HUES48 (cell line): Measurements from ENCODE around the gene CDIP1.

Source experiments
- H3K27ac ChIP-seq: one replicate; pipeline ENCODE4 v1.7.0; 2013; ENCODE audit warnings: low read depth, low read length, inconsistent platforms
- H3K27me3 ChIP-seq: 2 replicates; pipeline ENCODE4 v1.6.1; 2013; ENCODE audit warnings: mild to moderate bottlenecking, low read length; ENCODE audit not compliant: control insufficient read depth, insufficient read depth
- H3K36me3 ChIP-seq: 2 replicates; pipeline ENCODE4 v1.6.1; 2013; ENCODE audit warnings: low read length; ENCODE audit not compliant: control insufficient read depth, insufficient read depth
- H3K4me1 ChIP-seq: 2 replicates; pipeline ENCODE4 v1.6.1; 2013; ENCODE audit warnings: mild to moderate bottlenecking, low read length; ENCODE audit not compliant: control insufficient read depth, insufficient read depth
- H3K4me3 ChIP-seq: 2 replicates; pipeline ENCODE4 v1.5.1; 2013; ENCODE audit warnings: mild to moderate bottlenecking, low read depth, low read length
- H3K9ac ChIP-seq: 2 replicates; pipeline ENCODE4 v1.6.1; 2013; ENCODE audit warnings: mild to moderate bottlenecking, low read depth, low read length, moderate library complexity
- H3K9me3 ChIP-seq: 2 replicates; pipeline ENCODE4 v1.6.1; 2013; ENCODE audit warnings: low read length; ENCODE audit not compliant: control insufficient read depth, insufficient read depth

The CDIP1 gene

GRCh38 chr16:4570086-4570485 is 31.5 kb upstream of the CDIP1 start:
- no peaks in the 10 kb centered on the region for H3K27me3 ChIP-seq
- H3K9me3 ChIP-seq = no peaks in the 10 kb centered on the region
- H3K9ac ChIP-seq = peak overlapping the region; percentile 45
- H3K4me1 ChIP-seq = peaks cover 25% of the 10 kb centered on the region
- H3K4me3 ChIP-seq = peak overlapping the region; percentile 9; the same call in 1 of the 2 replicates
- H3K36me3 ChIP-seq = no peaks in the 10 kb centered on the region
- peak overlapping the region; percentile 72 for H3K27ac ChIP-seq

- H3K27ac ChIP-seq = no peak overlapping the region
- H3K4me1 ChIP-seq = peaks cover 21% of the 10 kb centered on the region
- H3K9me3 ChIP-seq = no peaks in the 10 kb centered on the region
- H3K36me3 ChIP-seq = no peaks in the 10 kb centered on the region
- no peak overlapping the region for H3K9ac ChIP-seq
- H3K4me3 ChIP-seq = no peak overlapping the region
- H3K27me3 ChIP-seq = no peaks in the 10 kb centered on the region
Observed at GRCh38 chr16:4566144-4566543, 27.6 kb upstream of the CDIP1 start.

GRCh38 chr16:4564661-4565267 is 26.2 kb upstream of the CDIP1 start:
- H3K4me1 ChIP-seq = peaks cover 9% of the 10 kb centered on the region; the same call in 1 of the 2 replicates
- no peak overlapping the region for H3K27ac ChIP-seq
- no peaks in the 10 kb centered on the region for H3K9me3 ChIP-seq
- H3K4me3 ChIP-seq = no peak overlapping the region
- H3K9ac ChIP-seq = no peak overlapping the region
- H3K27me3 ChIP-seq = no peaks in the 10 kb centered on the region
- no peaks in the 10 kb centered on the region for H3K36me3 ChIP-seq

GRCh38 chr16:4561596-4561995 is 23.0 kb upstream of the CDIP1 start:
- H3K36me3 ChIP-seq = no peaks in the 10 kb centered on the region
- H3K4me3 ChIP-seq = no peak overlapping the region
- no peak overlapping the region for H3K27ac ChIP-seq
- H3K9me3 ChIP-seq = no peaks in the 10 kb centered on the region
- H3K9ac ChIP-seq = no peak overlapping the region
- no peaks in the 10 kb centered on the region for H3K27me3 ChIP-seq
- H3K4me1 ChIP-seq = no peaks in the 10 kb centered on the region

GRCh38 chr16:4557973-4558372 is 19.4 kb upstream of the CDIP1 start:
- H3K4me3 ChIP-seq = no peak overlapping the region
- H3K9me3 ChIP-seq = no peaks in the 10 kb centered on the region
- H3K36me3 ChIP-seq = no peaks in the 10 kb centered on the region
- H3K27ac ChIP-seq = no peak overlapping the region
- H3K9ac ChIP-seq = no peak overlapping the region
- no peaks in the 10 kb centered on the region for H3K27me3 ChIP-seq
- H3K4me1 ChIP-seq = peaks cover 5% of the 10 kb centered on the region; the same call in 1 of the 2 replicates

GRCh38 chr16:4556580-4556979 is 18.0 kb upstream of the CDIP1 start:
- H3K27ac ChIP-seq = no peak overlapping the region
- H3K9me3 ChIP-seq = no peaks in the 10 kb centered on the region
- H3K27me3 ChIP-seq = no peaks in the 10 kb centered on the region
- H3K36me3 ChIP-seq = no peaks in the 10 kb centered on the region
- H3K9ac ChIP-seq = no peak overlapping the region
- H3K4me3 ChIP-seq = no peak overlapping the region
- H3K4me1 ChIP-seq = peaks cover 5% of the 10 kb centered on the region; the same call in 1 of the 2 replicates

GRCh38 chr16:4556112-4556511 is 17.5 kb upstream of the CDIP1 start, which contains the start of gene C16orf96:
TSS of gene C16orf96 (plus strand) at chr16:4556340. CDS start at chr16:4556490, 150 bp downstream.
- Histone ChIP-seq H3K9me3 (no peaks in the 10 kb centered on the region), H3K27ac (no peak within 1 kb of the TSS), H3K4me3 (no peak within 1 kb of the TSS), H3K9ac (no peak within 1 kb of the TSS), H3K27me3 (no peaks in the 10 kb centered on the region), H3K4me1 (peaks cover 5% of the 10 kb centered on the region; the same call in 1 of the 2 replicates), H3K36me3 (no peaks in the 10 kb centered on the region)

- no peaks in the 10 kb centered on the region for H3K9me3 ChIP-seq
- H3K4me3 ChIP-seq = no peak overlapping the region
- H3K4me1 ChIP-seq = peaks cover 5% of the 10 kb centered on the region; the same call in 1 of the 2 replicates
- H3K36me3 ChIP-seq = no peaks in the 10 kb centered on the region
- no peak overlapping the region for H3K9ac ChIP-seq
- H3K27me3 ChIP-seq = no peaks in the 10 kb centered on the region
- no peak overlapping the region for H3K27ac ChIP-seq
Observed at GRCh38 chr16:4552541-4552940, 14.0 kb upstream of the CDIP1 start.

- Histone ChIP-seq H3K4me3 (no peak overlapping the region), H3K9me3 (no peaks in the 10 kb centered on the region), H3K27me3 (no peaks in the 10 kb centered on the region), H3K9ac (no peak overlapping the region), H3K27ac (no peak overlapping the region), H3K36me3 (no peaks in the 10 kb centered on the region), H3K4me1 (peaks cover 5% of the 10 kb centered on the region; the same call in 1 of the 2 replicates)
Observed at GRCh38 chr16:4550591-4550990, 12.0 kb upstream of the CDIP1 start.

- Histone ChIP-seq H3K4me3 (no peak overlapping the region), H3K9me3 (no peaks in the 10 kb centered on the region), H3K36me3 (no peaks in the 10 kb centered on the region), H3K9ac (no peak overlapping the region), H3K27me3 (no peaks in the 10 kb centered on the region), H3K27ac (no peak overlapping the region), H3K4me1 (no peaks in the 10 kb centered on the region; the same call in 1 of the 2 replicates)
Observed at GRCh38 chr16:4548124-4548523, 9.6 kb upstream of the CDIP1 start.

- Histone ChIP-seq H3K27me3 (peaks cover 7% of the 10 kb centered on the region), H3K36me3 (no peaks in the 10 kb centered on the region), H3K27ac (no peak overlapping the region), H3K9me3 (no peaks in the 10 kb centered on the region), H3K4me1 (no peaks in the 10 kb centered on the region), H3K9ac (no peak overlapping the region), H3K4me3 (no peak overlapping the region)
Observed at GRCh38 chr16:4544473-4544872, 5.9 kb upstream of the CDIP1 start.
